Sigmoid colon (tissue), 3 donors: Measurements from ENCODE around the gene GPR55.

ENCODE experiments used
- POLR2A ChIP-seq, 2 donors: fragments of 450-650 bp; IDR thresholded peaks; one replicate each; pipeline ENCODE4 v1.6.1; 2016; ENCODE audit warnings: antibody characterized with exemption in 2 of 2, mild to moderate bottlenecking in 2 of 2, moderate library complexity in 2 of 2
- TF ChIP-seq, protein P1 (sequence below), 4 experiments: fragments of 450-650 bp in 3 of 4; fragments of 200-600 bp in 1 of 4; IDR thresholded peaks; one replicate each; pipeline ENCODE4 v1.5.1; 2016 to 2019; ENCODE audit warnings: antibody characterized with exemption in 4 of 4, mild to moderate bottlenecking in 3 of 4, moderate library complexity in 2 of 4

DNA sequence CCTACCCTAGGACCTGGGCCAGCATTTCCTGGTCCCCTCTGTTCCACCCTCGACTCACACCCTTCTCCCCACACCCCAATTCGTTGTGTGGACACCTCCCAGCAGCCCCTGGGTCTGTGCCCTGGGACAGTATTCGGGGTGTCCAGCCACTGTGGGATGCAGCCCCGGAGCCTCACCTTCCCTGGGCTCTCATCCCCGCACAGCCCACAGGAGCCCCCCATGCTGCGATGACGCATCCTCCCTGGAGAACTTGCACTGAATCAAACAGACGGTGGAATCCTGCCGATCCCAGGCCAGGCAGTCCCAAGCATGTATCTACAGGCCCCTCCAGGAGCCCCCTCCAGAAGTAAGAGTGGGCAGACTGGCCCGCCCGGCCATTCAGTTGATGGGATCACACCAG lies 50.6 kb downstream of the GPR55 start:
- no peak for TF ChIP-seq POLR2A (IDR thresholded peaks at IDR 0.05)
- TF ChIP-seq, protein P1, sequence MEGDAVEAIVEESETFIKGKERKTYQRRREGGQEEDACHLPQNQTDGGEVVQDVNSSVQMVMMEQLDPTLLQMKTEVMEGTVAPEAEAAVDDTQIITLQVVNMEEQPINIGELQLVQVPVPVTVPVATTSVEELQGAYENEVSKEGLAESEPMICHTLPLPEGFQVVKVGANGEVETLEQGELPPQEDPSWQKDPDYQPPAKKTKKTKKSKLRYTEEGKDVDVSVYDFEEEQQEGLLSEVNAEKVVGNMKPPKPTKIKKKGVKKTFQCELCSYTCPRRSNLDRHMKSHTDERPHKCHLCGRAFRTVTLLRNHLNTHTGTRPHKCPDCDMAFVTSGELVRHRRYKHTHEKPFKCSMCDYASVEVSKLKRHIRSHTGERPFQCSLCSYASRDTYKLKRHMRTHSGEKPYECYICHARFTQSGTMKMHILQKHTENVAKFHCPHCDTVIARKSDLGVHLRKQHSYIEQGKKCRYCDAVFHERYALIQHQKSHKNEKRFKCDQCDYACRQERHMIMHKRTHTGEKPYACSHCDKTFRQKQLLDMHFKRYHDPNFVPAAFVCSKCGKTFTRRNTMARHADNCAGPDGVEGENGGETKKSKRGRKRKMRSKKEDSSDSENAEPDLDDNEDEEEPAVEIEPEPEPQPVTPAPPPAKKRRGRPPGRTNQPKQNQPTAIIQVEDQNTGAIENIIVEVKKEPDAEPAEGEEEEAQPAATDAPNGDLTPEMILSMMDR (IDR thresholded peaks at IDR 0.05), result no peak
